ENCODE data around the gene DPAGT1. TPM values are rescaled to one million over a fixed set of nuclear protein-coding genes. Genes with fewer than 3 reads are reported as not detected.

Gene DPAGT1
- total and polyA plus RNA-seq, 2 donors (not counting 3 experiments of a cell fraction or from before 2014, with no cell fraction given), result 62.0 to 203 TPM

- TF ChIP-seq GATA2 (IDR thresholded peaks at IDR 0.05; ENCODE audit: insufficient read depth, insufficient read length, low read depth, low read length), result no peak
- TF ChIP-seq MAX (IDR thresholded peaks at IDR 0.05; ENCODE audit: insufficient read depth, insufficient read length), result no peak
- no peak for TF ChIP-seq JUN (IDR thresholded peaks at IDR 0.05; ENCODE audit: borderline replicate concordance, insufficient read depth, insufficient read length, low read depth)
- TF ChIP-seq EZH2 (IDR thresholded peaks at IDR 0.05; ENCODE audit: borderline replicate concordance, low read depth, low read length, severe bottlenecking), result no peak
- no peak for TF ChIP-seq MYC (IDR thresholded peaks at IDR 0.05; ENCODE audit: low read depth, low read length)
- TF ChIP-seq FOS (IDR thresholded peaks at IDR 0.05; ENCODE audit: borderline replicate concordance, insufficient read depth, low read length), result no peak
- no peak for TF ChIP-seq POLR2AphosphoS5 (IDR thresholded peaks at IDR 0.05; ENCODE audit: insufficient read depth, low read depth, low read length)
- no peak for TF ChIP-seq POLR2A (IDR thresholded peaks at IDR 0.05; ENCODE audit: low read depth, low read length)
- no peak for TF ChIP-seq CTCF (IDR thresholded peaks at IDR 0.05; ENCODE audit: extremely low read depth in 1 of 2, insufficient read depth in 1 of 2, low read depth in 1 of 2, low read length in 2 of 2)
- Histone ChIP-seq H3K9ac (replicated peaks; ENCODE audit: extremely low read depth, insufficient read depth, low read length) (no peak overlapping the region), H3K9me3 (replicated peaks; ENCODE audit: control insufficient read depth, insufficient read depth, low read length) (no peaks in the 10 kb centered on the region), H2AFZ (ENCODE audit: low read depth, low read length) (no peak overlapping the region), H3K27me3 (ENCODE audit: control insufficient read depth in 2 of 2, insufficient read depth in 2 of 2, low read length in 2 of 2) (no peaks in the 10 kb centered on the region), H3K4me2 (ENCODE audit: insufficient read depth, low read length) (peak overlapping the region; percentile 21), H4K20me1 (replicated peaks; ENCODE audit: control insufficient read depth, extremely low read depth, insufficient read depth, low read length) (no peaks in the 10 kb centered on the region), H3K4me1 (ENCODE audit: control insufficient read depth, extremely low read depth, insufficient read depth, low read length) (peaks cover 7% of the 10 kb centered on the region), H3K36me3 (ENCODE audit: control insufficient read depth in 2 of 2, extremely low read depth in 1 of 2, insufficient read depth in 2 of 2, low read length in 2 of 2) (peaks cover 7 to 27% of the 10 kb centered on the region in 2 experiments), H3K4me3 (replicated peaks in 1 of 3; ENCODE audit: insufficient read depth in 1 of 3, low read depth in 1 of 3, low read length in 3 of 3) (no peak overlapping the region), H3K27ac (ENCODE audit: insufficient read depth, low read depth, low read length) (no peak overlapping the region), H3K79me2 (ENCODE audit: control insufficient read depth, insufficient read depth, low read length) (no peaks in the 10 kb centered on the region), H3K9me1 (replicated peaks; ENCODE audit: control insufficient read depth, extremely low read depth, insufficient read depth, low read length) (no peaks in the 10 kb centered on the region)
- ChIA-PET POLR2A (no interaction called here), CTCF (interaction anchor here (0.9 to 1.6 kb wide), 3 partner anchors 13 to 223 kb away, joined by 4 to 7 read pairs (median 5); no protein-coding TSS in a partner anchor)
- FAIRE-seq, result no peak
- intact Hi-C loops (cut with micrococcal nuclease) (no loop called here), dilution Hi-C loops (cut with MboI; ENCODE audit: extremely low pct_ligation_motif_present, low sequenced_read_pairs) (no loop called here)
- DNase-seq (ENCODE audit: low read depth, low spot score), result no peak
- BruUV-seq (replicated peaks), result no TSS peak
Observed at GRCh38 chr11:119115484-119116234, 14.0 kb upstream of the DPAGT1 start.
